Measurements from ENCODE around the gene DNM3. TPM values are rescaled to one million over a fixed set of nuclear protein-coding genes. Genes with fewer than 3 reads are reported as not detected.
"Not testable (repeated sequence)": the region's sequence is repeated elsewhere in the genome, so short reads cannot be mapped to it uniquely, and the experiment has no call there.

Gene DNM3
- polyA plus RNA-seq, 4 donors: 4.3 to 5.7 (median 5.0) TPM

- no peak for DNase-seq (ENCODE audit: low read depth in 4 of 4, low spot score in 3 of 4)
Observed at GRCh38 chr1:172342584-172343239, 501.4 kb downstream of the DNM3 start.

DNA sequence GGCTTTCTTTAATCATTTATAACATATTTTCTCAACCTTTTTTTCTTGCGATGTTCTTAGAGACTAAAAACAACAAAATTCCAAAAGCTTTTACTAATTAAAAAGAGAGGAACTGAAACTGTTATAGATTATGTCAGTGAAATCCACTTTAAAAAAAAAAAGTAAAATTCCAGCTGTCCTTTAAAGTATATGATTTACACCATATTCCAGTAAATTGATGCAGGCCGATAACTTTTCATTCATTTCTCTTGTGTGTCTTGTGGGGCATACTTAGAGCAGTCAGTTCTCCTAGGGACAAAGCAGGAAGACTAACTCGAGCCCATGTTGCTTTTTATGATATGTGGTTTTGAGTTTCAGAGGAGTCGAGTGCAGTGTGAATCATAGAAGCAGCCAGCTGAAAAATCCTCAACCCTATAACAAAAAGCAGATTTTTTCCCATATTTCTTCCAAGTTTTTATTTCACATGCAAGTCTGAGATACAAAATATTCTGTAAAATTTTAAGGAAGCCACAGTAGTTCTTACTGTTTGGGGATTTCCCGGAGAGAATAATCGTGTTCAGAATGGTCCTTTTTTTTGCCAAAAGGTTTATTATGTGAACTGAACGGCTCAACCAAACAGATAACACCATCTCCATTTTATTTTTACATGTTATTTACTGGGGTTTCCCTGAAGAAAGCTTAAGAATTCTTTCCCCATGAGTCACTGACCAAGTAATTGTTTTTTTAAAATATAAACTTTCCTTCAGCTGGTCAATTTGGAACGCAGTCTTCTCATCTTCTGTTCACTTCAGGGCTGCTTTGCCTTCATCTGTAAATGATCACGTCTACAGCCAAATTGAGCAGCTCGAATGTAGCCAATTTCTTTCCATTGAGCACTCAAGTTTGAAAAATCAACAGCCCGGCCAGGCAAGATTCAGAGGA lies 502.2 kb downstream of the DNM3 start:
- no peak for DNase-seq (ENCODE audit: low read depth in 4 of 4, low spot score in 3 of 4)

DNA sequence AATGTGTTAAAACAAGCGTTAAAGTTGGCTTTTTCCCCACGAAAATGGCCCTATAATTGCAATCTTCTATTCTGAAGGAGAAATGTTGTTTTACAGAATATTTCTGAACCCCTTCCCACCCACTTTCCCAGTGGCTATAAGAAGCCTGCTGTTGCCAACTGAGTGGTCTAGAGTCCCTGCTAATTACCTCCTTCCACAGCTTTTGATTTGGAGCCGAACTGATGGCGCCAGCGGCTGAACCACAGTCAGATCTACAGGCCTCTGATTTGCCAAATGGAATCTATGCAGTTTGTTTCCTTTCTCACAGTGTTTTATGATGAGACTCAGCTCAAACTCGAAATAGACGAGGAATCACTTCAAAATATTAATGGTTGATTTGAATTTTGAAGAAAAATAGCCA lies 503.1 kb downstream of the DNM3 start:
- DNase-seq (ENCODE audit: low read depth in 4 of 4, low spot score in 3 of 4): no peak

GRCh38 chr1:172345077-172345476 lies 503.8 kb downstream of the DNM3 start:
- DNase-seq (ENCODE audit: low read depth in 4 of 4, low spot score in 3 of 4): no peak

- DNase-seq (ENCODE audit: low read depth in 4 of 4, low spot score in 3 of 4): no peak
Observed at GRCh38 chr1:172347416-172347815, 506.1 kb downstream of the DNM3 start.

- no peak for DNase-seq (ENCODE audit: low read depth in 4 of 4, low spot score in 3 of 4)
Observed at GRCh38 chr1:172350856-172351255, 509.6 kb downstream of the DNM3 start.

DNA sequence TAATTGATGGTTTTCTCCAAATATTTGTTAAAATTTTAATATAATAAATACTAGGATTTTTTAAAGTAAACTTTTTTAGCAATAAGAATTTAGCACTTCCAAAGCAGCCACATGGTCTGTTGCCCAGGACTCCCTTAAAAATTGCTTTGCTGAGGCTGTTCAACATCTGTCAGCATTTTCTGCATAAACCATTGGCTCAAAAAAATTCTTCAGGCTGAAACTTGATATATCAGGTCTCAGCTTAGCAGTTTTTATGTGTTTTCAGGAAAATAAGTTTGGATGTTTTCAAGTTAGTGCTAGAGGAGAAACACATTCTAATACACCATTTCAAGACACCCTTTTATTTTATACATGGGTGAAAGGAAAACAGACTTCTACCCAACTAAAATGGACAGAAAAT lies 510.0 kb downstream of the DNM3 start:
- DNase-seq (ENCODE audit: low read depth in 4 of 4, low spot score in 3 of 4): peak in 1 of 4 donors; percentile 61

GRCh38 chr1:172351754-172352161 lies 510.5 kb downstream of the DNM3 start:
- peak in 1 of 4 donors; percentile 52 for DNase-seq (ENCODE audit: low read depth in 4 of 4, low spot score in 3 of 4)

GRCh38 chr1:172352435-172352834 lies 511.1 kb downstream of the DNM3 start:
- DNase-seq (ENCODE audit: low read depth in 4 of 4, low spot score in 3 of 4): no peak

DNA sequence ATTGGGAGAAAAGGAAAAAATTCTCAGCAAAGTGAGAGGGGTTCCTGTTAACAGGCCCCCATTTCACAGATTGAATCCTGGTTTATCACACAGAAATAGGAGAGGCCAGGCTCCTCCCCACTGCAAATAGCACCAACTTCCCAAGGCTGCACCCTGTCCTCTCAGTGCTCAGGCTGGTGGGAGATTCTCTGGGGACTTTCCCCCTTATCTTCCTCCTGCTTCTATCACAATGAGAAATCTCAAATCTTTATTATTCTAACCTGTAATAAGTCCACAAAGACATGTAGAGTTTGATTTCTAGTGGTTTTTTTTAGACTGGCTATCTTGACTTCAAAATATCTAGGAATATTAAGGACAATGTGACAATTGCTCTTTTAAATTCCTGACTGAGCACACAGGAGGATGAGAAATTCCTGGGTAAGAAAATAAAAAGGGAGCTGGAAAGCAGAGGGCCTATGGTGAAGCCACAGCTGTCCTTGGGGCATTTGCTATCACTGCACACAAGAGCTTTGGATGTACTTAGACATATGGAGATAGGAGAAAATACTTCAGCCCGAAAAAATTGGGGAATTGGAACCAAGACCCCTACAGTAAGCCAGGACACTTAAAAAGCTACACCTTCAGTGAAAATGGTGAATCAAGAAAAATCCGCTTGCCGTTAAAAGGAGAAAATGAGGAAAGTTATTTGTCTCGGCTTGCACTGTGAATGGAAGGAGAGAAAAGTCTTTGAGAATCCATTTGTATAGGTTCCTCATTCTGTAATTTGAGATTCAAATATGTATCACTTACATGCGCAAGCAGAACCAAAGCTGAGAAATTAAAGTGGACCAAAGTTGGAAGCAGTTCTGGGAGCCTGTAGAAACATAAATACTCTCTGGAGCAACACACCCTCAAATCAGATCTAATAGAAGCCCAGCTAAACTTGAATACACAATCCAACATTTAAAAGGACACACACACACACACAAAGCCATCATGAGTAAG lies 513.3 kb downstream of the DNM3 start:
- no peak for DNase-seq (ENCODE audit: low read depth in 4 of 4, low spot score in 3 of 4)

DNA sequence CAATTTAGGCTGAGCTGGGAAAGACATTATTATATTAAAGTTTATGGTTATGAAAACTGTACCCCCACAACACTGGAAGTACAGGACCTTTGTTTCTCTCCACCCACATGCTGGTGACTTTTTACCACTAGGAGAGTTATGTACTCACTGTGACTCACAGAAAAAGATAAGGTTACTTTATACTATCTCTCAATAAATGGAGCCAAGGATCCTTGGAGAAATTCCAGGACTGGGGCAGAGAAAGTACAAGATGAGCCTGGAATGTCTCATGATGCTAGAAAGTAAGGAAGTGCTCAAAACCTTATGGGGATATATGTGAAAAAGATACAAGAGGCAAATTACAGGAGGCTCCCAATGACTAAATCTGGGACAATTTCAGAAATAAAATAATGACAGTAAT lies 515.3 kb downstream of the DNM3 start:
- DNase-seq (ENCODE audit: low read depth in 4 of 4, low spot score in 3 of 4): no peak

DNA sequence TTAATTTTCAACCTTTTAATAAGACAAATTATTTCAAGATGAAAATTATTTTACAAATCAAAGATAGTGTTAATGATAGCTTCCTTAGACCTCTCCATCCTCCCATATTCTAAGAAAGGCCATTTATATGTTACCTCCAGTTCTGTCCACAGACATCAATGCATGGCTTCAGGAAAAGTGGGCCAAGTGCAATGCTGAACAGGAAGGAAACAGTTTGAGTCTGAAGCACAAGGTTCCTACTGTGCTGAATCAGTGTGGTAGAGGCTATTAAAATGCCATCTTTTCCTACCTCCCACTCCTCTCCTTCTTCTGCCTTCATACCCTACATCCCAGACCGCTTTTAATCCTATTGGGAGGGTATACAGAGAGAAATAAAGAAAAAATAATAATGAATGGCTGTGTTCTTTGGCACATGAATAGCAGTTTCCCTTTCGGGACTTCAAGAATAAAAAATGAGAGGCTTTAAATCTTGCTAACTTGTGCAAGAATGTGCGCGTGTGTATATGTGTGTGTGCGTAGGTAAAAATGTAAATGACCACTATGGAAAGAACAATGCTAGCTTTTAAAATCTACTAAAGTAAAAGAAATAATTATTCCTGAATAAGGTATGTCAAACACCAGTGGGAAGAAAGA lies 516.6 kb downstream of the DNM3 start:
- no peak for DNase-seq (ENCODE audit: low read depth in 4 of 4, low spot score in 3 of 4)

GRCh38 chr1:172359491-172359999 lies 518.2 kb downstream of the DNM3 start:
- DNase-seq (ENCODE audit: low read depth in 4 of 4, low spot score in 3 of 4): peak in 1 of 4 donors; percentile 70

DNA sequence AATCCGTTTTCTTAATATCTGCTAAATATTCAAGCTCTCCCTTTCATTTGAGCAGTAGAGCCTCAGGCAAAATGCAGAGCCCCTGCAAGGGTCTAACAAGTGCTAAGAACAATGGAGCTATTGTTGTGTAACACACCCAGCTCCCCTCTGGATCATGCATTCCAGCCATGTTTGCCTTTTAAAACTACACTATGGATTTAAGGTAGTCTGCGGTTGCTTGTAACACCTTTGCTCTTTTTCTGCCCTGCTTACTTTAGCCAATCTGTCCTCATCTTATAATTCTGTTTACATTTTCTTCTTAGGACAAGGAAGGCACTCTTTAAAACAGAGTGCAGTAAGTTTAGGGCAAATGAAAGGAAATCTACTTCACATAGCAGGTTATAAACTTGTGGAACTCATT lies 519.2 kb downstream of the DNM3 start:
- no peak for DNase-seq (ENCODE audit: low read depth in 4 of 4, low spot score in 3 of 4)

DNA sequence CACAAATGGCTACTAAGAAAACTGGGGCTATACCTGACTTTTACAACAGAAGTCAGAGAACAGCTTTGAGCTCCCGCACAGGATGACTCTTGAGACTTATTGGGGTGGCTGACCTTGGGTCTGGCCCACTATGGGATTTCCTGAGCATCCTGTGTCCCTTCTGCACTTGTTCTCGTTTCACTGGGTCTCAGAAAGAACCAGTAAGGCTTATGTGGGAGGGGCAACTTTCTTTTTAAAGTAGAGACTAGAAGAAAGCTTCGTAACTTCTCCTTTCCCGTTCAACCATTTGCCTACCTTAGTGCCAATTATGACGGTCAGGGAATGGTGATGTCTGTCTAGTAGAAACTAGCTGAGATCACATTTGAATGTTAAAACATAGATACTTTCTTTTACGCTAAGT lies 519.7 kb downstream of the DNM3 start:
- DNase-seq (ENCODE audit: low read depth in 4 of 4, low spot score in 3 of 4): no peak

GRCh38 chr1:172363852-172364251 lies 522.6 kb downstream of the DNM3 start:
- DNase-seq (ENCODE audit: low read depth in 4 of 4, low spot score in 3 of 4): no peak

DNA sequence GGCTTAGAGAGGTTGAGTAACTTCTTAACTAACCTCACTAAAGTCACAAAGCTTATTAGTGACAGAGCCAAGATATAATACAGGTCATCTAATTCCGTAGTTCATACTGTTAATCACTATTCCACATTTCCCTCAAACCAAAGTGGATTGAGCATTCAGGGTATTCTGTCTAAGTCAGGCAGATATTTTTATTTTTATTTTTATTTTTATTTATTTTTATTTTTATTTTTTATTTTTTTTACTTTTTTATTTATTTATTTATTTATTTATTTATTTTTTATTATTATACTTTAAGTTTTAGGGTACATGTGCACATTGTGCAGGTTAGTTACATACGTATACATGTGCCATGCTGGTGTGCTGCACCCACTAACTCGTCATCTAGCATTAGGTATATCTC lies 530.3 kb downstream of the DNM3 start:
- DNase-seq (ENCODE audit: low read depth in 4 of 4, low spot score in 3 of 4): not testable (repeated sequence)

- DNase-seq (ENCODE audit: low read depth in 4 of 4, low spot score in 3 of 4): no peak
Observed at GRCh38 chr1:172373864-172374263, 532.6 kb downstream of the DNM3 start.

- DNase-seq (ENCODE audit: low read depth in 4 of 4, low spot score in 3 of 4): no peak
Observed at GRCh38 chr1:172375211-172375631, 533.9 kb downstream of the DNM3 start.

DNA sequence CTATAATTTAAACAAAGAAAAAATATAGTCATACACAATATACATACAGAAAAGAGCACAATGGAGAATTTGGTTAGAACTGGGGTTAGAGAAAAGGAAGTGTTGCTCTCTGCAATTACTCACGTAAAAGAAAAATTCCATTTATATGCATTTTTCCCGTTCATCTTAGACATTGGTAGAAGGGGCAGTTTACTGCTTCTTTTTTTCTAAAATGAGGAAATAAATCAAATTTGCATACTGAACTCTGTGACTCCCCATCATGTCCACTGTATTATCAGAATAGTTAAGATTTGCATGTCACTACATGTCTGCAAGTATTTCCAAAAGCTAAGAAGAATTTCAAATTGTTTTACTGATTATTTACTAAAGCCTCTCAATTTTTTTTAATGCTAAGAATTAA lies 535.1 kb downstream of the DNM3 start:
- DNase-seq (ENCODE audit: low read depth in 4 of 4, low spot score in 3 of 4): no peak
